NK-92 (cell line): ENCODE data around the gene OPN3.

ENCODE experiments used
- DNase-seq: peaks from one replicate; lab custom pipeline; 2025; ENCODE audit not compliant: unreplicated experiment; lab: John Stamatoyannopoulos, UW

Gene OPN3

DNA sequence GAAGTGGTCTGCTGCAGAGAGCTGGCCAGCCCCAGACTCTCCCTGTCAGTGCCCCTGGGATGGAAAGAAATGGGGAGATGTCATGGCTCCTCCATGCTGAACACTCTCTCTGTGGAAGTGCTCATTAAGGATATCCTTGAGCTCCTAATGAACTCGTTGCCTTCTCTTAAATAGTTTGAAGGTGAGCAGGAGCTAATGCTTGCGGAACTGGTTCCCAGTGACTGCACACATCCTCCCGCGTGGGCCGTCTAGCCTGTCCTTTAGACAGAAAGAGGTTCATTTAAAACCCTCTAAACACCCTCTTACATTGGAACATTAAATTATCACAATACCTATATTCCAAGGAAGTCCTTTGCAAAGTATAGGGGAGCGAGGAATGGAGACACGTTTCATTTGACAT, 6.0 kb upstream of the OPN3 start:
- no peak for DNase-seq

DNA sequence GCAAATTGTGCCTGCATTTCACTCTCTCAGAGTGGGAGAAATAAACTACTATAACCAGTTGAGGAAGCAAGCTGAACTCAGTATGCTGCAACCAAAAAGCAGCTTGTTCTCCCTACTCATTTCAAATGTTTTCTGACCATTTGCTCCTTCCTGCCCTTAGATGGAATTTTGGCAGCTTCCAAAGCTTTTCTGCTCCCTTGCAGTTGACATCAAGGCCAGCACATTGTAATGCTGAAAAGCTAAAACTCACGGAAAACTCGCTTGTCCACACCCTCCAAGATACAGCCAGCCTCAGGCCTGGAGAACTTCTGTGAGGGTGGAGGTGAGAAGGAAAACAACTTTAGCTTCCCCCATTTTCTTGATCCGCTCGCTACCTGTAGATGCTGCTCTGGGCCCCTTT, 5.0 kb upstream of the OPN3 start:
- DNase-seq: no peak

DNA sequence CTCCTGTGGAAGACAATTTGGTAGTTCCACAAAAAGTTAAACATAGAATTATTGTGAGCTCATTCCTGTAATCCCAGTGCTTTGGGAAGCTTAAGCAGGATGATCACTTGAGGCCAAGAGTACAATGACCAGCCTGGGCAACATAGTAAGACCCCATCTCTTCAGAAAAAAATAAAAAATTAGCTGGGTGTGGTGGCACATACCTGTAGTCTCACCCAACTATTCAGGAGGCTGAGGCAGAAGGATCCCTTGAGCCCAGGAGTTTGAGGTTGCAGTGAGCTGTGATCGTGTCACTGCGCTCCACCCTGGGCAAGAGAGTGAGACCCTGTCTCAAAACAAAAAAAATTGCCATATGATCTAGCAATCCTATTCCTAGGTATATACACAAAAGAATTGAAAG, 4.1 kb upstream of the OPN3 start:
- DNase-seq: no peak

DNA sequence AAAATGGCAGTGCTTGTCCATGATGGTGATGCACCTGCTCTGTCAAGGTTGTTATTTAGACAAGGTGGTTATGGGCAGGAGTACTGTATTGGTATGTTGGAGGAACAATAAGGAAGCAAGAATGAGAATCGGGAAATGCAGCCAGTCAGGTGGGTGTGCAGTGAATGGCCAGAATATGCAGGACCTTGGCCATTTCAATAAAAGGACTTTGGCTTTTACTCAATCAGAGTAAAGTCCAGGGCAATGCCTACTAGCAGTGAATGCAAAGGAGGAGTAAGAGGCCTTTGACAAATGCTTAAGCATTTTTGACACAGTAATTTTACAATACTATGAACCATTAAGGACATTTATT, 2.4 kb upstream of the OPN3 start:
- no peak for DNase-seq

DNA sequence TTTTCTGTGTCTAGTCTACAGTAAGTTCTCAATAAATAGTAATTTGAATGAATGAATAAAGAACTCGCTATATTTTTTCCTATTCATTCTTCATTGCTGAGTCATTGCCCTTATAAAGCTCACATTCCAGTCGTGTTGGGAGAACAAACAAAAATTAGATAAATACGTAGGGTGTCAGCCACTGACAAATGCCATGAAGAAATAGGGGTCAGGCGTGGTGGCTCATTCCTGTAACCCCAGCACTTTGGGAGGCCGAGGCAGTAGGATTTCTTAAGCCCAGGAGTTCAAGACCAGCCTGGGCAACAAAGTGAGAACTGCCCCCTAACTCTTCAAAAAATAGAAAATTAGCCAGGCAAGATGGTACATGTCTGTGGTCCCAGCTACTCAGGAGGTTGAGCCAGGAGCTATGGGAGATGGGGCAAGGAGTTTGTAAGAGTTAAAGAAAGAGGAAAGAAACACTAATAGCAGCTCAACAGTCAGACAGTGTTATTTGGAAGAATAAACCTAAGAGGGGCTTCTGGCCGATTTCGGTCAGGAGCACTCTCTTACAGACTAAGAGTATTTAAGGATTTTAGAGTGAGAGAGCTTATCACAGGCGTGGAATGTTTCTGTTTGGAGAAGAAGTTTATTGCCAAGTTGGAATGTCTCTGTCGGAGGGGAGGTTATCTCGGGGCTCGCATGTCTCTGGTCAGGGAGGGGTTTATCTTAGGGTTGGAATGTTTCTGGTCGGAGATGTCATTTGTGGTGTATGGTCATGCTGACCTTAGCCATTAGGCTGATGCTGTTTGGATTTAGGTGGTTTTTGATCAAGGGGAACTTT, 1.8 kb upstream of the OPN3 start:
- DNase-seq: no peak

DNA sequence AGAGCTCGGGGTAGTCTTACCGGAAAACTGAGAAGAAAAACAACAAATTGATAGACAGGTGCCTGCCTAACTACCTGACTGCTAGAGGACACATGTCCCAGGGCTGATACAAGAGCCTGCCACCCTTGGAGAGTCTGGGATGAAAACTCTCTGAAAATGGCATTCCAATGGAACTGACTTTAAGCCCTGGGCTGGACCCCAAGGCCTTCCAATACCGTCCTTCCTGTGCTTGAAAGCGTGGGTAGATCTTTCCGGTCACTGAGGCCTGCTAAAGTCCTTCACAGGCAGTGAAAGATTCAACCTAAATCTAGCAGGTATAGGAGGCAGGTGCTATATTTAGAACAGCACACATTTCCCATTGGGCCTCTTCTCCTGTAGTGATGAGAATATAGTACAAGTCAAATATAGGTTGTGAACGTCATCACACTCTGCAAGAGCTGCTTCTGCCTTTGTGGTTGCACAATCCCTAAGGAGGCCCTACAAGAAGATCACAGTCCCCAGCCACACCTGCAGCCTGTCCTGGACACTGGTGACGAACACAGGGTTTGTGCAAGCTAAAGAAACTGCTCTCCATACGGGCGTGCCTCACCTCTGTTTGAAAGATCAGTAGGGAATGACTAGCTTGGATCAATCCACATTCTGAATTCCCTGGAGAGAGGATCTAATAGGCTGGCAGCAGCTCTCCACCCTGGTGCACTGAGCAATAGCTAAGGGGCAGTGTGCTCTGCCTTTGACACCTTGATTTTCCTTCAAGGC, 876 bp upstream of the OPN3 start:
- DNase-seq: no peak

DNA sequence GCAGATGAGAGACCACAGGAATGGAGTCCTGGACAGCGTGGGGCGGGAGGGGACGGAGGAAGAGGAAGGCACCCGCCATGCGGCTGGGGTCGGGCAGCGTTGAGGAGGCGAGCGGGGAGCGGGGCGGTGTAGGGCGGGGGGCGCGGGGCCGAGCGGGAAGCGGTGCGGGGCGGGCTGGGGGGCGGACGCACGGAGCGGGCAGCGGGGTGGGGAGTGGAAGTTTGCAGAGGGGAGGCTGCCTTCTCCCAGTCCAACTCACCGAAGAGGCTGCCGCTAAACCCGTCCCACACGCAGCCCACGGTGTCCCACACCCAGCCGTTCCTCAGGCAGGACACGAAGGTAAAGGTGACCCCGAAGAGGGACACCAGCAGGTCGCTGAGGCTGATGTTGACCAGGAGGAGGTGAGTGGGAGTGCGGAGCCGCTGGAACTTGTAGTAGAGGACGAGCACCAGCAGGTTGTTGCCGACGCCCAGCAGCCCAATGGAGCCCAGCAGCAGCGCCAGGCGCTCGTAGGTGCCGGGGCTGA, 483 bp downstream of the OPN3 start:
- no peak for DNase-seq

DNA sequence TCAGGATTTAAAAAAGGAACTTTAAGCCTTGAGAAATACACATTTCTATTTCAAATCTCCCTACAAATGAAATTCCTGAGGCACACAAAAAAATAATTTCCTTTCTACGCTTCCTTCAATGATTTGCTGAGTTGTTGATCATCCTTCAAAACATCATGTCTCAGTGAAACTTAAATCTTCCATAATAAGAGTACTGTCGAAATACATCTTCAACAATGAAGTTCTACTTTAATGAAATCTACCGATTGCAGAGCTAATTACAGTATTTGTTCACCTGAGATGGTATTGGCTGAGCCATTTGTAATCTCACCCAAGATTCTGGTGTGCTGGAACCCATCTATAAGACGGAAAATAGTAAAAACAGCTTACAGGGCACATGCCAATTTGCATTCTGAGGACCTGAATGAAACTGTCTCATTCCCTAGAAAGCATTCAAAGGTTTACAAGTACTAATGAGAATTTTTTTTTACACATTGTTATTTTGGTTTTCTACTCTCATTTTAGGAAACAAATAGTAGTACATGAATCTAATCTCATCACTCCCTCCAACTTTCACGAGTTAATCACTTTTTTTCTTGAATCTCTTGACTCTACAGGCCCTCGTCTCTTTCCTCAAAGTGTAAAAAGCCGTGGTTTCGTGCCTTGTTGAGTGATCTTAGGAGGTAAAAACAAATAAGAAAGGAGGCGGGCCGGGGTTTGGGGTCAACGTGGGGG, 1.1 kb downstream of the OPN3 start:
- DNase-seq: no peak

DNA sequence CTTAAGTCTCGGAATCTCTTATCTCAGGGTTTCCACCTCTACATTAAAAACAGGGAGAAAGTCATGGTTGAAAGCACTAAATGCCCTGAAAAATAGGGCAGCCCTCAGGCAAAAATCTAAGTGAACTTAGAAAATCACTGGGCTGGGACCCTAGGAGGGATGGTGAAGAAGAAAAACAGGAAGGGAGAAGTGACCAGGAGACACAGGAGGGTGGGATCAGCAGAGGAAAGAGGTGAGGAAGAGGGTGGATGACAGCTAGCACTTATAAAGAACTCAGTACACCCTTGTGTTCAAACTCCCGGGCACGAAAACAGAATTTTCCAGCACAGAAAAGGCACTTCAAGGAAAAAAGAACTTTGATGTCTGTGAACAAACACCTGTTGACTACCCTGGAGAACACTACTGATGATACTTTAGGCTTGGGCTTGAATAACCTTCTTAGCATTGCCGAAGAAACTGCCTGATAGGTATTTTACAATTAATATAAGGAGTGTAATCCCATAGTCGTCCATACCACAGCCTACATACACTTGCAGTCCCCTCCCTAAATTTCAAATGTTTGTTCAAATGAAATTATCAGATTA, 2.0 kb downstream of the OPN3 start:
- no peak for DNase-seq

DNA sequence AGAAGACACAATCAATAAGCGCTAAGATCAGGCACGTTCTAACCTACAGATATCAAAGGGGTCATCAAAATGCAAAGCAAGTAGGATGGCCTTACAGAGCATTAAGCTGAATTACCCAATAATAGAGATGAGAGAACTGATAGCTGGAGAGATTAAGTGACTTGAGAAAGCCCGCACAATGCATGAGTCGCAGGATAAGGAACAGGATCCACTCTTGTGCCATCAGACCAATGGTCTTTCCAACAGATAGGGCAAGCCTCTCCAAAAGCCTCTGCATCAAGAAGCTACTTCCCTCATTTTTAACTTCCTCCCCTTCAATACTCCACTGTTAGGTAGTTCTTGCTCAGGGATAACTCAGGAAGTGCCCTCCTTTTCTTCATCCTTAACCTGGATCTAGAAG, 2.6 kb downstream of the OPN3 start:
- no peak for DNase-seq

DNA sequence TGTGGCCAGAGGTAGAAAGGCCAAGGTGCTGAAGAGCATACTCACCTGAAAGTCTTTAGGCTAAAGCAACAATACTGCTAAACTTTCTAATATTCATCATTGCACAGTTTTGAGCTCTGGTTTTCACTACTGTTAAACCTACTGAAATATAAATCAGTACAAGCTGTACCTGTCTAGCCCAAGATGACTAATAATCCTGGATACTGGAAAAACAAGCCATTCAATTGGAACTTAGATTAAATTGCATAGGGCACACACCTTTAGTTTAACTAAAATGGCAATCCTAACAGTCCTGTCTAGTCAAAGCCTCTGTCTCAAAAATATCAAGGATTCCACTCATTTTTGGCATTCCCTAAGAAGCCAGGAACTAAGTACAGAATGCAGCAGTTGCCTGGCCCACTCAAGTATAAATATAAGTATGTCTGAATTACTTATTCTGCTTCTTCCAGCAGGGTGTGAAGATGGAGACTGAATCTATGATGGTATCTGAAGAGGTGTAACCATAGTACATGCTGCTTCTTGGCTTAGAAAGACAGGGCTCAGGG, 3.1 kb downstream of the OPN3 start:
- DNase-seq: no peak

DNA sequence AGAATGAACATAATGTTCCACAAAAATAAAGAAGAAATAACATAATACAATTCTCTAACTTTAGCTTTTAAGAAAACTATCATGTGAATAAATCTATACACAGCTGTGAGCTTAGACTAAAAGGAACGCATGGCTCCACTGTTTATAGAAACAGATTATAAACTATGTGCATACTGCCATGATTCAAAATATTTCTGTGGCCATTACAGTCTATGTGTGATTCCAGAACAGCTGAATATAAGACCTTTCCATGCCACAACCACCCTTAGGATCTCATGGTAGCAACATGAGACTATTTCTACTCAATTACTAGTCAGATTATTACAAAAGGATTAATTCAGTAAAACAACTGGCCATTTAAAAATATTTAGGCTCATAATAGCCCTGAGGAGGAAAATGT, 3.9 kb downstream of the OPN3 start:
- DNase-seq: no peak

DNA sequence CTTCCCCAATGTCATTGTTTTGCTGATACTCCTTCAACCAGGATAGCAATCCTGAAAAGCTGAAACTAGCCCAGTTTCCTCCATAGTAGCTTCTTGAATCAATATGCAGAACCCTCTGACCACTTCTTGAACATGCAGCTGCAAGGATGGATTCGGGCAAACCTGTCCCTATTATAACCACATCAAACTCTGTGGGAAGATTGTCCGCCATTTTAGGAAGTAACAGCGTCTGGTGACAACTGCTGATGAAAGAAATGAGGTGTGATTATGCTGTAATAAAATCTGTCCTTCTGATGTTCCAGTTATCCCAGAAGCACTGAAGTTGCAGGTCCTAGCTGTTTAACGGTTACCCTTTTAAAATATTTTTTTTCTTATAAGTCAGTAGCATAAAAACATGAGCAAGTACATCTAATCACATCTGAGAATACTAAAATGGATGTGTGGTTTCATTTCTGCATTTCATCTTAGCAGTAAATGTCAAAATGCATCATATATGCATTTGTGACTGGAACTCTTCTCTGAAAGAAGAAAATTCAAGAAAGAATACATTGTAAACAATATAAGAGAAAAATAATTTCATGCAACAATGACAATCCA, 4.5 kb downstream of the OPN3 start:
- no peak for DNase-seq

DNA sequence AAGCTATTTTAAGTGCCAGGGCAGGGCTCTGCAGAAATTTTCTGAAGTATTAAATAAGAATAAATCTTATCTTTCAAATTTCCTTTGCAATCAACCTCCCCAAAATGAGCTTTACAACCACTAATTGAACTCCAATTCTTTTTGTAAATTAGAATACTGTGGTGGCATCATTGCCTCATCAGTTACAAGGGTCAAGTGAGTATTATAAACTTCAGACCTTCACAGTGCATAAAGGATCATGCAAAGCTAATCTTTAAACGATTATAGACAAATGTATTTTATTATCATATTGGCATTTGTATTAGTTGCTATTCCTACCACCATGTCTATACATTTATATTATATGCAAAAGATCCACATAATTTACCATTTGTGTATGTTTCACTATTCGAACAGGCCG, 7.2 kb downstream of the OPN3 start:
- no peak for DNase-seq

DNA sequence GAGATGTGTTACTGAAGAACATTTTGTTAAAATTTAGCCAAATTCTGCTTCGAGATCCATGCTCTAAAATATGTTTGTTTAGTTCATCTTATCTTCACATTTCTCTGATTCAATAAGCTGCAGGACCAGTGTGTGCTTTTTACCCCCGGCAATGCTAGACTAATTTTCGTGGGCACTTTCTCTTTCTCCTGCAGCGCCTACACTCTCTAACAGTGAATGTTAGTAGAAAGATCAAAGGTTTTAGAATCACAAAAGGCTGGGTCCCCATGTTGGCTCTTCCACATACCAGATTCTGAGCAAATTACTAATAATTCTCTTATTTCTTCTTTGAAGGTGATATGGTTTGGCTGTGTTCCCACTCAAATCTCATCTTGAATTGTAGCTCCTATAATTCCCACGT, 8.5 kb downstream of the OPN3 start:
- DNase-seq: no peak

DNA sequence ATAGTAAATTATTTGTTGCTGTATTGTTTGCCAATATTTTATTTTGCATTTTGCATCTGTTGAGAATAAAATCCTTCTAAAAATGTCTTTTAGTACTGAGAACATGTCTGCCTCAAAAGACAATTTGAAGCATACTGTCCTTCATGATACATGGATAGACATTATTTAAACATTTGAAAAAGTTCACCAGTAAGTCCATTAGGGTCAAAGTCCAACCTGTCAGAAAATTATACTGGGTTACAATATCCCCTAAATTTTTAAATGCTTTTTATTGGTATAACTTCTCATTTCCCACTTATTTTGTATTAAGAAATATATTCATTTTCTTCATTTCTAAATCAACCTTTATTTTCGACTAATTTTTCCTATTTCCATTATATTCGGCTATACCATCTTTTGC, 9.3 kb downstream of the OPN3 start:
- no peak for DNase-seq

DNA sequence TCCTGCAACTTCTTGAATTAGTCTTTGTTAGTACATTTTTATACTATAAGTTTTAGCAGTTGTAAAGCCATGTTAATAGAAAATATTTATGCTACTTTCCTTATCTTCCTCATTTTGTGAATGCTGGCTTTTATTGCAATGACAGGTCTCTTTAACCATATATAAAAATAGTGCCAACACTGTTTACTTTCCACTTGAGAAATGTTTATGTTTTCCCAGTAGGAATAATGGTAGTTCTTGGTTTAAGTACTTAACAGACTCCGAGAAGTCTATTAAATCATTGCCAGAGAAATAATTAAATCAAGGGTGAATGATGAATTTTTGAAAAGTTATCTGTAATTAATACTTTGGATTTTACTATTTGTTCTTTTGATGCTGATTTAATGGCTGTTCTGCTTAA, 9.7 kb downstream of the OPN3 start:
- DNase-seq: no peak

DNA sequence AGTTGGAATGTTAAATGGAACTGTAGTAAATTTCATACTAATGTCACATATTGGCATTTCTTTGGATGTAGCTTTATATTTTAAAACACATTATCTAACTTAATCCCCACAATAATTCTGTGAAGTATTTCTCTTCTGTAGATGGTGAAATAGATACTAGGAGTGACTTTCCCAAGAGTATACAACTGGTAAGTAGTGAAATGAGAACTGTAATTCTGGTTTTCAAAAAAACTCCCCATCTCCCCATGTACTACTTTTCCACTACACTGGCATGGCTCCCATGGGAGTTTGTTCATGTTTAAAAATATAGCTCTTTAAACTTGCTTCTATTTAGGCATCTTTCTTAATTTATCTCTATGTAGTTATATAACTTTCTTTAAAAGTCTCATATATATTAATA, 10.2 kb downstream of the OPN3 start:
- no peak for DNase-seq

DNA sequence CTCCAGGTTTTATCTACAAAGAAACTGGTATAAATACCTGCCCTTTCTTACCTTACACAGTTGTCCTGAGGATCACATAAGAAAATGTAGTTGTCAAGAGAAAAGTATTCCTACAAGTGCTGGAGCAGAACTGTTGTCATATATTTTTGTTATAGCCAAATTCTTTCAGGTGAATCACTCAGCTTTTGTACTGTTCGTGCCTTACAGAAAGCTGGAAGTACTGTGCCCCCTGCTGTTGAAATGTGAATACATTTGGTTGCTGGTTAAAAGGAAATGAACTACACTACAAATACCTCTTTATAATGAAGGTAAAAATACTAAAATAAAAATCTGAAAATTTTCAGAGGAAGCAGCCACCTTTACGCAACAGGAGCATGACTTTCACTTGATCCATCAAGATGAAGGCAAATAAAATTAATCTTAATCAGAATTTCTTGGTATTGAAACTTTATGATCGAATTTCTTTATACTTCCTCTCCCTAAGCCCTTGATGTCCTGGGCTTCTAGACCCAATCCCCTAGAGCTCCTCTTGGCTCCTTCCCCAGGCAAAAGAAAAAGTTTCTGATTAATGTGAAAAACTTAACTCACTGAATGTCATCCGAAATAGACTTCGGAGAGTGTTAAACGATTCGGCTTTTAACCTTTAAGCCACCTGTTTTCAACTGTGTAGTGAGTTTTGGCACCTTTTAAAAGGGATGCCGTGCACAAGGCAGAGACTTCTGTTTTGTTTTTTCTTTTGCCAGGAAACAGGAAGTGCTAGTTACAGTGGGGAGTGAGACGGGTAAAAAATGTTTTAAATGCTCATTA, 12.5 kb downstream of the OPN3 start:
- DNase-seq: no peak

DNA sequence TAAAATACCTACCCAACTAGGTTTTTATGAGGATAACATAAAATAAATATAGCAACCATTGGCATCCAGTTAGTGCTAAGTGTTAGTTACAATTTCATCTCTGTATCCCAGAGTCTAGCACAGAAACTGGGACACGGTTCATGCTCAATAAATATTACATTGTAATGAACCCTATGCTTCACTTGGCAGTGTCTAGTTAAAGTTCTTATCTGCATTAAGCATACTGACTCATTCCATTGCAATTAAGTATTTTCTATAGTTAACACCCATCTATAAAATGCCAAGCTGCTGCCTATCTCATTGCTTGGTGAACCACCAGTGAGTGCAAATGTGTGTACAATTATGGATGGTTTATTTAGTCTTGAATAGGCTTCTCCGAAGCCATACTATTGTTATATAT, 15.2 kb downstream of the OPN3 start:
- DNase-seq: no peak
